NOMO-1 (cell line): ENCODE data around the gene CD180.
"Not testable (repeated sequence)": the region's sequence is repeated elsewhere in the genome, so short reads cannot be mapped to it uniquely, and the experiment has no call there.

Experiments
- DNase-seq, 2 experiments: peaks; one replicate each; lab custom pipeline; 2025; ENCODE audit not compliant: unreplicated experiment in 2 of 2; lab: John Stamatoyannopoulos, UW

The CD180 gene

DNA sequence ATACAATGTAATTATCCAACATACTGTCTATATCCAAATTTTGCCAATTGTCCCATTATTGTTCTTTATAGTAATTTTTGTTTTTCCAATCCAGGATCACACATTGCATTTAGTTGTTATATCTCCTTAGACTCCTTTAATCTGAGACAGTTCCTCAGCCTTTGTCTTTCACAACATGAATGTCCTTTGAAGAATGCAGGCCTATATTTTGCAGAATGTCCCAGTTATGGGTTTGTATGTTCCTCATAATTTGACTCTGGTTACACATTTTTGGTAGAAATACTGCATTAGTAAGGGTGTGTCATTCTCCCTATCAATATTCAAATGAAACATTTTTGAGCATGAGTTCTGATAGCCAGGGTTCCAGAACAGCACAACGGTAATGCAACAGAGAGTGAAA lies 6.7 kb downstream of the CD180 start:
- DNase-seq: no peak

DNA sequence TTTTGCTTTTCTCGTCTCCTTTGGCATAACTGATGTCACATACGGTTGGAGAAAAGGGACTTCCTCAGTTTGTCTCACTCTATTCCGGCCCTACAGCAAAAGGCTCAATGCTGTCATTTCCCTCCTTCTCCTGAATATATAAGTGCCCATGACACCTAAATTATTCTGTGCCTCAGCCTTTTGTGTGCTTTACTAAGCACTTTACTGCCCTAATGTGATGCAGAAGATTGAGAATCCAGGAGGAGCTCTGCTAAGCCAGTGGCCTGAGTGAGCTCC lies 7.6 kb downstream of the CD180 start:
- DNase-seq: no peak

DNA sequence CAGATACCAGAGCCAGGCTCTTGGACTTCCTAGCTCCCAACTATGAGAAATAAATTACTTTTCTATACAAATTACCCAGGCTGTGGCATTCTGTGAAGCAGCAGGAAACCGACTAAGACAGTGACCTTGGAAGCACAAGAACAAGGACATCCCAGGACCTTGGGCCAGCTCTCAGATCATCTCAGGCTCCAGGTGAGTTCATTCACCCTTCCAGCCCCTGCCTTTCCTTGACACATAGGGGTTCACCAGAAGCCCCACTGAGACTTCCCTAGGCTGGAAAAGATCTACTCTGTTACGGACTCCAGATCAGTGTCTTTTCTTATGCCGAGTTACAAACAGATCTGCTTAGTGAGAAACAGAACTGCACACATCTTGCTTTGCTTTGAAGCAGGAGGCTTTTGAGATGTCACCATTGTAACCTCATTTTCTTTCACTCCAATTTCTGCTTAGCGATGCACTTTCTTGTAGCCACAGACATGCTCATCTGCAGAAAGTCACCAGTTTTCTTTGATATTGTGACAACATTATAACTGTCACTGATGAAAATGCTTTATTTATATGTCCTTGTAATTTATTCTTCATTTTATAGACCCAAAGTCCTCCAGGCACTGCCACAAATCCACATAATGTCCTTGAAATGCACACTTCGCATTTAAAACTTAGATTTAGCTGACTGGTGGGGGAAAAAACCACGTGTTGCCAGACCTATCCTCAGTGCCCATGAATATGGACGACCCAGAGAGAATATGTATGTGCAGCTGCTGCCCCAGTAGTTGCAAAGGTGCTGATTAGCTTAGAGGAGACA lies 8.1 kb downstream of the CD180 start:
- no peak for DNase-seq

DNA sequence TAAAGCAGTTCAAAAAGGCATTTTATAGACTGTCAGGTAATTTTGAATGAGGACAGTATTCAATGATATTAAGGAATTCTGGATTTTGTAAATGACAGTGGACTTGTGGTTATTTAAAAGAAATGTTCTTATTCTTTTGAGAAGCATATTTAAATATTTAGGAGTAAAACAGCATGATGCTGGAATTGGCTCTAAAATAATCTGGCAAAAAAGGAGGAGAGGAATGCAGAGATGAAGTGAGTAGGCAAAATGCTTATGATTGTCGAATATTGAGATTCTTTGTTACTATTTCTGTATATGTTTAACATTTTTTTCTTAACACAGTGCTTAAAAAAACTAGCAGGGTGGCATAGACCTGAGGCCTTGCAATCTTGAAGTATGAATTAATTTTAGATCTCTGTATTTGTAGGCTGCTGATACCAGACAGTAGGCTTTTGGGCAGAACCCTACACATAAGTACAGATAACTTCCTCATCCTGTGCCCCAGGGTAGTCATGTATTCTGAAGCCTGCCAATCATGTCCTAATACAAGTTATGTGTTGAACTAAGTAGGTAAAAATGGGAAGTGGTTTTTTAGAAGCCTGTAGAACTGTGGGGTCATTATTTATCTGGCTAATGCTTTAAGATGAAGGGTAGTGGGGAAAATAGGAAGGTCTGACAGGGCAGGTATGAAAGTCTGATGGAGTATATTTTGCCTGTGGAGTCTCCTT lies 9.4 kb downstream of the CD180 start:
- DNase-seq: peak; percentile 81 to 93

DNA sequence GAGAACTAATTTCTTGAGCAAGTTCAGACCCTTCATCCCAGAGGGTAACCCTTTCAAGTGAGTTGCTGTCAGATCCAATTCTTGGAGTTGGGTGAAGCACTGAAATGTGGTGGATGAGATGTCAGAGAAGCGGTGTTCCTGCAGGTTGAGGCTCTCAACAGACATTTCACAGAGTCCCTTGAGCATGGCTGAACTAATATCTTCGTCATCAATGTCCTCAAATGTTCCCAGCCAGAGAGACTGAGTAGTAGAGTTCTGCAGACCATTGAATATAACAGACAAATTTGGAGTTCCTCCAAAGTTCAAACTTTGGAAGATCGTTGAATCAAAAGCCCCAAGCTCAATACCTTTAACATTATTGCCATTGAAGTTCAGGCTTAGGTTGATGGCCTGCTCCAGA lies 12.7 kb downstream of the CD180 start:
- DNase-seq: no peak

DNA sequence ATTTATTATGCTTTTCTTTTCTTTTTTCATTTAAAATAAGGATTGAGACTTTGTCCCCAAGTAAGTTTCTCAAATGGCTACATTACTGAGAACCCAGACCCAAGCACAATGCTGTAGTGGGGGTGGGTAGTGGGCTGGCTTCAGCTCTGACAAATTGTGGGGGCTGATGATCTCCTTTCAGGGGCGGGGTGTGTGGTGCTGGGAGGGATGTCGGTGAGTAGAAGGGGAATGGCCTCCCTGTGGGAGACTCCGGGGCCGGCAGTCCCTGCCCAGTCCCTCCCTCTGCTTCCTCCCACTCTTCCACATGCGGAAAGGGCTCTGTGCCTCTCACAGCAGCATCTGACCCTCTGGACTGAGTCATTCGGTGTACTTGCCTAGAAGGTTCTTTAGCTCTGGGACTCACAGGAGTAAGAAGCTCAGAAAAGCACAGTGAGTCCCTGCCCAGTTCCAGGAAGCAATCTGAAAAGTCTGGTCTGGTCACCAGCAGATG lies 14.3 kb downstream of the CD180 start:
- no peak for DNase-seq

DNA sequence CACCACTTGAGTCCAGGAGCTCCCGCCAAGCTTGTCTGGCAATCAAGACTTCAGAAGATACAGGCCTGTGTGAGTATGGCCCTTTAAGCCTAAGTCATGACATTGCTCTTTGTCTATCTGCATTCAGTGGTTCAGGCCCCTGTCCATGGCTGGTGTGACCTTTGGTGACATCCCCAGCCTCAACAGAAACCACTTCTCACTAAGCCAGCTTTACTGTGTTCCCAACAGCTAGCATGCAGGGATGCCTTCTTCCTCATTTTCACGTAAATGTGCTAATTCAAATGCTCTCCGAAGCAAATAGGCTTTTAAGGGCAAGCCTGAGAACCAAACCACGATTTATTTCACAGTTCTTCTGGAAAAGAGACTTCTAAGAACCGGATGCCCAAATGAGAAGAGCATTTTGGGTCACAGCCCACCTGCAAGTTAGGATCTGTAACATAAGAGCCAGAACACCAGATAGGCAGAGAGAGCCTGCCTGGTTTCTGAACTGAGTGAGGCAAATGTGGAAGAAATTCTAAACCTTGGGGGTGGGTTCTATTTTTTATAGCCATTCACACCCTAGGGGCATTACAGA lies 14.9 kb downstream of the CD180 start:
- peak; percentile 50 to 81 for DNase-seq

DNA sequence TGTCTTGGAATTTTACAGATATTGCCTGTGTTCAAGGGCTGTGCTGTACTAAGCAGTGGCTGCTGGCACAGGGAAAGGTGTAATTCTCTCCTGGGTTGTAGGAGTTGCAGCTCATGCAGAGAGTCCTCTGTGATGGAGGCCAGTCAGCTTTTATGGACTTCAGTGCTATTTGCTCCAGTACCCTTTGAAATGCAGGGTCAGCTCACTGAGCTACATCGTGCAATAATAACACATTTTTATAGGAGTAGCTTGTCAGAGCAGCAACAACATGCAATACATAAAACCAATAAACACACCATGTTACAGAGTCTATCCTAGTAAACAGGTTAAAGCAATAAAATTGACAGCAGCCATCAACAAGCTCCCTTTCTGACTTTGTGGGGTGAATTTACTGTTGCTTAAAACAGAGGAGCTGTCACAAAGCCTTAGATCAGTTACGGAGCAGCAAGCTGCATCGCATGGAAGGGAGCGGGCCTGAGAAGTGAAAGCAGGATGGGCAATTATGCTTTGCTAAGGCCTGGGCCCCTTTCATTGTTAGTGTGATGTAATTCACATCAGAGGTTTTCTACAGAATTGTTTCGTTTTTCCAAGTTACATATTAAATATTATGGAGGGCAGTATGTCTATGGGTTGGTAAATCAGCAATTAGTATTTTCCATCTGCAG lies 16.8 kb downstream of the CD180 start:
- DNase-seq: no peak

DNA sequence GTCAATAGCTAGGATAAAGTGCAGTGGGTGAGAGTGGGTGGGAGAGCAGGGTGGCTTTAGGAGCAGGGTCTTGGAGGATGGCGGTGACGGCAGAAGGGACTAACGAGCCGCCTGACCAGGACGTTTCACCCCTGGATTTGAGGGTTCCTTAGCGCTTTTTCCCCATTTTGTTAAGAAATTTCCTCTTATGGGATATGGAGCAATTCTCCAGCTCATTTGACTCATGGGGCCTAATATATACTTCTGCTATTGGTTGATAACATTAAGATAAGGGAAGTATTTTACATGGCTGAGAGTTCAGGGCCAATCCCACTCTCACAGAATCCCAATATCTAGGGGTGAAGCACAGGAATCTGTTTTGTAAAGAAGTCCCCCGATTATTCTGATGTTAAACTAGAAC lies 17.6 kb downstream of the CD180 start:
- no peak for DNase-seq

DNA sequence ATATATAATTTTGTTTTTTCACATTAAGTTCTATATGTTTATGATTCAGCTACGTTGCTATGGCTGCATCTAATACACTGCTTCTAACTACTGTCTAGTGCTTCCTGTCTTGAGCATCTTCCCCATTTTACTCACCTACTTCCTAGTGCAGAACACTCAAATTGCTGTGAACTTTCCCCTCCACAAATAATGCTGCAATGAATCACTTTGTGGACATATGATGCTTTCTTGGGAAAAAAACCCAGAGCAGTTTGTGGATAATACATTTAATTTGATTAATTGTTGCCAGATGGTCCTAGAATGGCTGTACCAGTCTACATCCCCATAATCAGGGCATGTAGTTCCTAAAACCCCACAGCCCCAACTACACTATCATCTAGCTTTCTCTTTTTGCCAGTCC lies 18.5 kb downstream of the CD180 start:
- DNase-seq: peak in 1 of 2 experiments; percentile 21

DNA sequence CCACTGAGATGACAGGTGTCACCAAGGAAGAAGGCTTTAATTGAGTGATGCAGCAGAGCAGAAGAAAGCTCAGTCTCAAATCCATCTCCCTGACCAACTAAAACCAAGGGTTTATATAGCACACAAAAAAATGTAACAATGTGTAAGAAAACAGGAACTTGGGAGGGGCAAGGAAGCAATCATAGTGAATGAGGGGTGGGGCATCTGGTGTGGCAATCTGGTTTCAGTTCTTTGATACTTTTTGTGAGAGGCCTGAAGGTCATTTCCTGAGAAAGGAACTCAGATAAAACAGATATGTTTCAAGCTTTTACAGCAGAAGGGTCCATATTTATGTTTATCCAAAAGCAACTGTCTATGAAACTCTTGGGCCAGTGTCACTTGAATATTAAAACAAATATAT lies 19.7 kb downstream of the CD180 start:
- peak; percentile 63 to 68 for DNase-seq

DNA sequence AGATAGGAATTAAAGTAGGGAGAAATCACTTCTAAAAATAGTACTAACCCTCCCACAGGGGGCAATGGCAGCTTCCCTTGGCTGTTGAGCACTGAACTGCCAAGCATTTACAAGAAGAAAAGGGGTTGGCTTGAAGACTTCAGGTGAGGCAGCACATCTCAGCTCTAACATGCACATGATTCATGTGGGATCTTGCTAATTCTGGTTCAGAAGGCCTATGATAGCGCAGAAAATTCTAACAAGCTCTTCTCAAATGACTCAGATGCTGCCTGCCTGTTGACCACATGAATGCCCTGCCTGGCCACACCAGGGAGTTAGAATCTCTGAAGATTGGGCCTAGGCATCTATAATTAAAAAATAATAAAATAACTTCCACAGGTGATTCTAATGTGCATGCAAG lies 22.6 kb downstream of the CD180 start:
- DNase-seq: no peak

DNA sequence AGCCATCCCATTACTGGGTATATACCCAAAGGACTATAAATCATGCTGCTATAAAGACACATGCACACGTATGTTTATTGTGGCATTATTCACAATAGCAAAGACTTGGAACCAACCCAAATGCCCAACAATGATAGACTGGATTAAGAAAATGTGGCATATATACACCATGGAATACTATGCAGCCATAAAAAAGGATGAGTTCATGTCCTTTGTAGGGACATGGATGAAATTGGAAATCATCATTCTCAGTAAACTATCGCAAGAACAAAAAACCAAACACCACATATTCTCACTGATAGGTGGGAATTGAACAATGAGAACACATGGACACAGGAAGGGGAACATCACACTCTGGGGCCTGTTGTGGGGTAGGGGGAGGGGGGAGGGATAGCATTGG lies 23.2 kb downstream of the CD180 start:
- not testable (repeated sequence) for DNase-seq

DNA sequence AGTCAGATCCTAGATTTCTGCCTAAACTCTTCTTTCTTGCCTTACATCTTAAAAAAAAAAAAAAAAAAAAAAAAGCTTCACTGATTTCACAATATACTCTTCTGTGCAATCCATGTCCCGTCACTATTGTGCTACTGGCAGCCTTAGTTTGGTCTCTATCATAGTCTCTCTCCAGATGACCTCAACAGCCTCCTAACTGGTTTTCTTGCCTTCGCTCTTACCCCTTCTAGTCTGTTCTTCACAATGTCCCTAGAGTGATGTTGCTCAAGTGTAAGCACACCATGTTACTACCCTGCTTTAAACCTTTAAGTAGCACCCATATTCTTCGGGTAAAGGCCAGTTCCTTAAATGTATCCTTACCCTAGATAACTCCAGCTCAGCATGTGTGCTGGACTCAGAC lies 25.8 kb downstream of the CD180 start:
- DNase-seq: peak in 1 of 2 experiments; percentile 17

DNA sequence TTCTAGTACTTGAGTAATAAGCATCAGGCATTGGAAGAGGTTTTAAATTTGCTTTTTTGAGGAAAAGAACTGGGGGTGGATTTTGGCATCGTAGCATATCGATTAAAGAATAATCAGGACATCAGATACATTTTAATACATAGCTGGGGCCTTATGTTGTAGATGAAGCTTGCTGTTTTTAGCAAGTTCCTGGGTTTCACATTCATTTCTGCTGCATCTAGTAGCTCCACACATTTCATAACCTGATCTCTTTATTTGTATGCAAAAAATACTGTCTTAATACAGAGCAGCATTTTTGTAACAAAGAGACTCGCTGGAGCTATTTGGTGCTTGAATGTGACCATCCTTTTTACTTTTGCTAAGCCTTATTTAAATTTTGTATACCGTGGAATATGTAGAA lies 28.5 kb downstream of the CD180 start:
- DNase-seq: no peak

DNA sequence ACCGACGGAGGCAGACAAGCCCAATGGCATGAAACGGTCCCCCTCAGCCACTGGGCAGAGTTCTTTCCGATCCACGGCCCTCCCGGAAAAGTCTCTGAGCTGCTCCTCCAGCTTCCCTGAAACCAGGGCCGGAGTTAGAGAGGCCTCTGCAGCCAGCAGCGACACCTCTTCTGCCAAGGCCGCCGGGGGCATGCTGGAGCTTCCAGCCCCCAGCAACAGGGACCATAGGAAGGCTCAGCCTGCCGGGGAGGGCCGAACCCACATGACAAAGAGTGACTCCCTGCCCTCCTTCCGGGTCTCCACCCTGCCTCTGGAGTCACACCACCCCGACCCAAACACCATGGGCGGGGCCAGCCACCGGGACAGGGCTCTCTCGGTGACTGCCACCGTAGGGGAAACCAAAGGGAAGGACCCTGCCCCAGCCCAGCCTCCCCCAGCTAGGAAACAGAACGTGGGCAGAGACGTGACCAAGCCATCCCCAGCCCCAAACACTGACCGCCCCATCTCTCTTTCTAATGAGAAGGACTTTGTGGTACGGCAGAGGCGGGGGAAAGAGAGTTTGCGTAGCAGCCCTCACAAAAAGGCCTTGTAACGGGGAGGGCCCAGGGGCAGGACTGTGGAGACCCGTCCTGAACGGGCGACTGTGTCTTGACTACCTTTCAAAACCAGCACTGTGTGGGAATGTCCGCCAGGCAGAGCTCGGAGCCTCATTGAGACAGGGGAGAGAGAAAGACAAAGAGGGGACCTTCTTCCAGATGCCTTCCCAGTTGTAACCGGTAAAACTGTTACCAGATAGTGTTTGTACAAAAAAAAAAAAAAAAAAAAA lies 29.9 kb downstream of the CD180 start:
- peak in 1 of 2 experiments; percentile 58 for DNase-seq

DNA sequence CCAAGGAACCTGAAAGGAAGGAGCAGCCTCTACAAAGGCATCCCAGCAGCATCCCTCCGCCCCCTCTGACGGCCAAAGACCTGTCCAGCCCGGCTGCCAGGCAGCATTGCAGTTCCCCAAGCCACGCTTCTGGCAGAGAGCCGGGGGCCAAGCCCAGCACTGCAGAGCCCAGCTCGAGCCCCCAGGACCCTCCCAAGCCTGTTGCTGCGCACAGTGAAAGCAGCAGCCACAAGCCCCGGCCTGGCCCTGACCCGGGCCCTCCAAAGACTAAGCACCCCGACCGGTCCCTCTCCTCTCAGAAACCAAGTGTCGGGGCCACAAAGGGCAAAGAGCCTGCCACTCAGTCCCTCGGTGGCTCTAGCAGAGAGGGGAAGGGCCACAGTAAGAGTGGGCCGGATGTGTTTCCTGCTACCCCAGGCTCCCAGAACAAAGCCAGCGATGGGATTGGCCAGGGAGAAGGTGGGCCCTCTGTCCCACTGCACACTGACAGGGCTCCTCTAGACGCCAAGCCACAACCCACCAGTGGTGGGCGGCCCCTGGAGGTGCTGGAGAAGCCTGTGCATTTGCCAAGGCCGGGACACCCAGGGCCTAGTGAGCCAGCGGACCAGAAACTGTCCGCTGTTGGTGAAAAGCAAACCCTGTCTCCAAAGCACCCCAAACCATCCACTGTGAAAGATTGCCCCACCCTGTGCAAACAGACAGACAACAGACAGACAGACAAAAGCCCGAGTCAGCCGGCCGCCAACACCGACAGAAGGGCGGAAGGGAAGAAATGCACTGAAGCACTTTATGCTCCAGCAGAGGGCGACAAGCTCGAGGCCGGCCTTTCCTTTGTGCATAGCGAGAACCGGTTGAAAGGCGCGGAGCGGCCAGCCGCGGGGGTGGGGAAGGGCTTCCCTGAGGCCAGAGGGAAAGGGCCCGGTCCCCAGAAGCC lies 30.8 kb downstream of the CD180 start:
- peak; percentile 90 to 92 for DNase-seq

DNA sequence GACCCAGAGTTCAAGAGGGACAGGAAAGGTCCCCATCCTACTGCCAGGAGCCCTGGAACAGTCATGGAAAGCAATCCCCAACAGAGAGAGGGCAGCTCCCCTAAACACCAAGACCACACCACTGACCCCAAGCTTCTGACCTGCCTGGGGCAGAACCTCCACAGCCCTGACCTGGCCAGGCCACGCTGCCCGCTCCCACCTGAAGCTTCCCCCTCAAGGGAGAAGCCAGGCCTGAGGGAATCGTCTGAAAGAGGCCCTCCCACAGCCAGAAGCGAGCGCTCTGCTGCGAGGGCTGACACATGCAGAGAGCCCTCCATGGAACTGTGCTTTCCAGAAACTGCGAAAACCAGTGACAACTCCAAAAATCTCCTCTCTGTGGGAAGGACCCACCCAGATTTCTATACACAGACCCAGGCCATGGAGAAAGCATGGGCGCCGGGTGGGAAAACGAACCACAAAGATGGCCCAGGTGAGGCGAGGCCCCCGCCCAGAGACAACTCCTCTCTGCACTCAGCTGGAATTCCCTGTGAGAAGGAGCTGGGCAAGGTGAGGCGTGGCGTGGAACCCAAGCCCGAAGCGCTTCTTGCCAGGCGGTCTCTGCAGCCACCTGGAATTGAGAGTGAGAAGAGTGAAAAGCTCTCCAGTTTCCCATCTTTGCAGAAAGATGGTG lies 31.6 kb downstream of the CD180 start:
- DNase-seq: no peak
